Ovary (tissue), 3 donors: ENCODE measurements around the gene RETSAT.

Experiments
- CTCF ChIP-seq, 3 donors: fragments of 450-650 bp in 2 of 3; fragments of 200-600 bp in 1 of 3; IDR thresholded peaks; one replicate each; pipeline versions ENCODE4 v1.5.1 to v1.8.0; 2016 to 2022; ENCODE audit warnings: antibody characterized with exemption in 3 of 3, mild to moderate bottlenecking in 1 of 3
- EP300 ChIP-seq: sonication (generic); formaldehyde crosslinking; IDR thresholded peaks from one replicate; pipeline ENCODE4 v1.6.1; 2017; ENCODE audit warnings: antibody characterized with exemption
- donor health status: DM: no; HTN: no; CAD: no.

- no peak for TF ChIP-seq CTCF (IDR thresholded peaks at IDR 0.05)
- no peak for TF ChIP-seq EP300
Measured at GRCh38 chr2:85377083-85377482, 22.8 kb upstream of the RETSAT start.
